Measurements from ENCODE around the gene DOLPP1. TPM values are rescaled to one million over a fixed set of nuclear protein-coding genes. Genes with fewer than 3 reads are reported as not detected.
"Not testable (repeated sequence)": the region's sequence is repeated elsewhere in the genome, so short reads cannot be mapped to it uniquely, and the experiment has no call there.

DOLPP1 gene
- total and polyA plus RNA-seq, 8 donors = 3.4 to 84.0 (median 12.8) TPM

DNA sequence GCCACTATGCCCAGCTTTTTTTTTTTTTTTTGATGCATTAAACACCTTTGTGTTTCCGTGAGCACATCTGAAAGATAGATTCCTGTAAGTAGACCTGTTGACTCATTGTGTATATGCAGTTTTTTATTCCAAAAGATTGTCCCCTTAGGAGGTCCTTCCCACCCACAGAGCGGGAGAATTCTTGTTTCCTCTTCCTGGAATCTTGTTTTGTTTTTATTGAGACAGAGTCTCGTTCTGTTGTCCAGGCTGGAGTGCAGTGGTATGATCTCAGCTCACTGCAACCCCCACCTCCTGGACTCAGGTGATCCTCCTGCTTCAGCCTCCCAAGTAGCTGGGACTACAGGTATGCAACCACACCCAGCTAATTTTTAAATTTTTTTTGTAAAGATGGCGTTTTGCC is 37.9 kb downstream of the DOLPP1 start:
- Histone ChIP-seq H3K4me1 (peaks cover 7 to 27% (median 19%) of the 10 kb centered on the region in 4 donors), H3K27ac (no peak overlapping the region), H3K4me3 (no peak overlapping the region), H3K9me3 (no peaks in the 10 kb centered on the region), H3K27me3 (no peaks in the 10 kb centered on the region), H3K36me3 (peaks cover 28 to 36% (median 35%) of the 10 kb centered on the region in 4 donors)
- WGBS, 5 donors = 75 to 84% (median 78%) methylated on average over 4 of the region's 4 CpGs
- intact Hi-C loops (cut with DNase I; ENCODE audit: low total_unique reads) = no loop called here
- DNase-seq = no peak
- TF ChIP-seq POLR2A (IDR thresholded peaks at IDR 0.05) = no peak
- TF ChIP-seq, protein P1, sequence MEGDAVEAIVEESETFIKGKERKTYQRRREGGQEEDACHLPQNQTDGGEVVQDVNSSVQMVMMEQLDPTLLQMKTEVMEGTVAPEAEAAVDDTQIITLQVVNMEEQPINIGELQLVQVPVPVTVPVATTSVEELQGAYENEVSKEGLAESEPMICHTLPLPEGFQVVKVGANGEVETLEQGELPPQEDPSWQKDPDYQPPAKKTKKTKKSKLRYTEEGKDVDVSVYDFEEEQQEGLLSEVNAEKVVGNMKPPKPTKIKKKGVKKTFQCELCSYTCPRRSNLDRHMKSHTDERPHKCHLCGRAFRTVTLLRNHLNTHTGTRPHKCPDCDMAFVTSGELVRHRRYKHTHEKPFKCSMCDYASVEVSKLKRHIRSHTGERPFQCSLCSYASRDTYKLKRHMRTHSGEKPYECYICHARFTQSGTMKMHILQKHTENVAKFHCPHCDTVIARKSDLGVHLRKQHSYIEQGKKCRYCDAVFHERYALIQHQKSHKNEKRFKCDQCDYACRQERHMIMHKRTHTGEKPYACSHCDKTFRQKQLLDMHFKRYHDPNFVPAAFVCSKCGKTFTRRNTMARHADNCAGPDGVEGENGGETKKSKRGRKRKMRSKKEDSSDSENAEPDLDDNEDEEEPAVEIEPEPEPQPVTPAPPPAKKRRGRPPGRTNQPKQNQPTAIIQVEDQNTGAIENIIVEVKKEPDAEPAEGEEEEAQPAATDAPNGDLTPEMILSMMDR (IDR thresholded peaks at IDR 0.05) = no peak
- TF ChIP-seq EP300 (IDR thresholded peaks at IDR 0.05) = no peak
- no peak for TF ChIP-seq POLR2AphosphoS5 (IDR thresholded peaks at IDR 0.05)

DNA sequence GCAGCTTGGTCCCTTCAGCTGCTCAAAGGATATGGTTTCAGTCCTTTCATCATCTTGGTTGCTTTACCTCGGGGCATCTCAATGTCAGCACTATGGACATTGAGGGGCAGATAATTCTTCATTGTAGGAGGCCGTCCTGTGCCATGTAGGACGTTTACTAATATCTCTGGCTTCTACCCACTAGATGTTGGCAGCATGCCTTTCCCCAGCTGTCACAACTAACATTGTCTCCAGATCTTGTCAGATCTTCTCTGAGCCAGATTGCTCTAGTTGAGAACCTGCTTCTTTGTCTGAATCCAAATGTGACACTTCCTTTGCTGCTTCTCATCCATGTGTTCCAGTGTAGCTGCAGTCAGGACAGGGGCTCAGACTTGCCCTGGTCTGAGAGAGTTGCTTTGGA is 40.6 kb downstream of the DOLPP1 start:
- peaks cover 32 to 62% (median 57%) of the 10 kb centered on the region in 4 donors for H3K36me3 ChIP-seq
- WGBS, 5 donors = 43 to 65% (median 51%) methylated on average over 3 of the region's 3 CpGs

DNA sequence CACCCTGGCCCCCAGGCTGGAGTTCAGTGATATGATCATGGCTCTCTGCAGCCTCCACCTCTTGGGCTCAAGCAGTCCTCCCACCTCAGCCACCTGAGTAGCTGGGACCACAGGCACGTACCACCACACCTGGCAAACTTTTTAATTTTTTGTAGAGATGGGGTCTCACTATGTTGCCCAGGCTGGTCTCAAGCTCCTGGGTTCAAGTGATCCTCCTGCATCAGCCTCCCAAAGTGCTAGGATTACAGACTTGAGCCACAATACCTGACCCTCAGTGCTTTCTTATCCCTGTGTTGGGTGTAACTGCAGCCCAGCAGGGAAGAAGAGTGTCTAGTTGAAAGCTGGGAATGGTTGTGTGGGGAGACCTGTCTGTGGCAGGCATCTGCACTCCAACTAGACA is 41.2 kb downstream of the DOLPP1 start:
- Histone ChIP-seq H3K27me3 (no peaks in the 10 kb centered on the region), H3K27ac (no peak overlapping the region), H3K4me1 (peaks cover 0 to 19% (median 11%) of the 10 kb centered on the region in 4 donors), H3K4me3 (no peak overlapping the region), H3K9me3 (no peaks in the 10 kb centered on the region), H3K36me3 (peaks cover 32 to 68% (median 64%) of the 10 kb centered on the region in 4 donors)
- TF ChIP-seq POLR2AphosphoS5 (IDR thresholded peaks at IDR 0.05) (no peak), EP300 (IDR thresholded peaks at IDR 0.05) (no peak), POLR2A (IDR thresholded peaks at IDR 0.05) (no peak)
- TF ChIP-seq, protein P1 (IDR thresholded peaks at IDR 0.05) = no peak
- WGBS, 5 donors = 95 to 100% (median 96%) methylated on average over 1 of the region's 1 CpG; no CpG with 5 or more reads in 1 of the 5 donors
- no peak for DNase-seq
- intact Hi-C loops (cut with DNase I; ENCODE audit: low total_unique reads) = no loop called here

More for the DNA sequence above, 40.6 kb downstream of the DOLPP1 start:
- TF ChIP-seq POLR2A (IDR thresholded peaks at IDR 0.05) (no peak), EP300 (IDR thresholded peaks at IDR 0.05) (no peak), POLR2AphosphoS5 (IDR thresholded peaks at IDR 0.05) (no peak)
- TF ChIP-seq, protein P1 (IDR thresholded peaks at IDR 0.05) = no peak
- Histone ChIP-seq H3K4me3 (no peak overlapping the region), H3K4me1 (peaks cover 0 to 14% (median 8%) of the 10 kb centered on the region in 4 donors), H3K27me3 (no peaks in the 10 kb centered on the region), H3K9me3 (no peaks in the 10 kb centered on the region), H3K27ac (peak overlapping the region in 1 of 5 donors; percentile 4)
- intact Hi-C loops (cut with DNase I; ENCODE audit: low total_unique reads) = no loop called here
- no peak for DNase-seq

DNA sequence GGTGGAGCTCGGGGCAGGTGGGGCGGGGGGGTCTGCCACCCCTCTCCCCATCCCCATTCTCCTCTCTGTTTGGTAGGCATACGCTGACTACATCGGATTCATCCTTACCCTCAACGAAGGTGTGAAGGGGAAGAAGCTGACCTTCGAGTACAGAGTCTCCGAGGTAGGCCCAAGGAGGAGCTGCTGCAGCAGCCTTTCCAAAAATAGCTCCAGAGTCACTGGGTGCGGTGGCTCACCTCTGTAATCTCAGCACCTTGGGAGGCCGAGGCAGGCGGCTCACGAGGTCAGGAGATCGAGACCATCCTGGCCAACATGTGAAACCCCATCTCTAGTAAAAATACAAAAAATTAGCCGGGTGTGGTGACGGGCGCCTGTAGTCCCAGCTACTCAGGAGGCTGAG is 42.1 kb downstream of the DOLPP1 start:
- H3K27ac ChIP-seq; intact Hi-C loops (cut with DNase I; ENCODE audit: low total_unique reads); H3K9me3 ChIP-seq; DNase-seq; H3K27me3 ChIP-seq; H3K4me3 ChIP-seq: not testable (repeated sequence)
- H3K36me3 ChIP-seq = peaks cover 32 to 77% (median 72%) of the 10 kb centered on the region in 4 donors
- WGBS, 5 donors = 89 to 95% (median 90%) methylated on average over 15 of the region's 15 CpGs
- H3K4me1 ChIP-seq = peaks cover 0 to 17% (median 10%) of the 10 kb centered on the region in 4 donors

DNA sequence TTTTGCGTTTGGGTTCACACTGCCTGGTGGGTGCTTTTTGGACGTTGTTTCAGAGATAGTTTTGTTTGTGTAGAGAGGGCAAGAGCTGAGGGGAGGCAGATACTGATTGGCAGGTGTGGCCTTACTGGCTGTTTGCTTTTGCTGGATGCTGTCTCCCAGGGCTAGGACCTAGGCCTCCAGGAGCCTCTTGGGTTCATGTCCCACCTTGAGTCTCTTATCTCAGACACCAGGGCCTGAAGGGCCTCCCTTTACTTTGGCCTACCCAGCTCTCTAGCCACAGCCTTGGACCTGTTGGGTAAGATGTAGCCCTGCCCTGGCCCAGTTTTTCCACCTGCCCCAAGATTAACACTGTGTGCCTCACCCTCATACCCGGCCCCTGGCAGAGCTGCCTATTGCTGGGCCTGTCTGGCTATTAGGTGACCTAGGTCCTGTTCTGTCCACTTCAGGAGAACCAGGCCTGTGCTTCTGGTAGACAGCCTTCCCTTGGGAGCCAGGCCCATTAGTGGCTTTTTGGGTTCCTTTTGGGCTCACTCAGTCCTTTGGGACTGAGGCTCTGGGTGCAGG is 43.7 kb downstream of the DOLPP1 start:
- 25 to 54% (median 43%) methylated on average over 3 of the region's 3 CpGs for WGBS, 5 donors
- H3K27ac ChIP-seq = no peak overlapping the region
- no peak overlapping the region for H3K4me3 ChIP-seq
- peaks cover 32 to 93% (median 85%) of the 10 kb centered on the region in 4 donors for H3K36me3 ChIP-seq
- no peaks in the 10 kb centered on the region for H3K9me3 ChIP-seq
- DNase-seq = no peak
- intact Hi-C loops (cut with DNase I; ENCODE audit: low total_unique reads) = no loop called here
- H3K4me1 ChIP-seq = peaks cover 0 to 12% (median 7%) of the 10 kb centered on the region in 4 donors
- TF ChIP-seq, protein P1 (IDR thresholded peaks at IDR 0.05) = no peak
- TF ChIP-seq EP300 (IDR thresholded peaks at IDR 0.05) = no peak
- TF ChIP-seq POLR2A (IDR thresholded peaks at IDR 0.05) = no peak
- H3K27me3 ChIP-seq = no peaks in the 10 kb centered on the region
